ENCODE measurements around the gene DOCK2. TPM values are rescaled to one million over a fixed set of nuclear protein-coding genes. Genes with fewer than 3 reads are reported as not detected.
"Not testable (repeated sequence)": the region's sequence is repeated elsewhere in the genome, so short reads cannot be mapped to it uniquely, and the experiment has no call there.

DOCK2 gene
- total RNA-seq, 3 donors from 2014 or later, result 13.4 to 43.8 (median 19.8) TPM

GRCh38 chr5:169751490-169751889, 114.4 kb downstream of the DOCK2 start:
- peaks cover 0 to 6% of the 10 kb centered on the region in 2 donors for H3K4me1 ChIP-seq
- intact Hi-C loops (cut with DNase I; ENCODE audit: low total_unique reads), result no loop called here
- H3K4me3 ChIP-seq, result no peak overlapping the region
- no peaks in the 10 kb centered on the region for H3K27me3 ChIP-seq
- no peaks in the 10 kb centered on the region for H3K36me3 ChIP-seq
- TF ChIP-seq, protein P1, sequence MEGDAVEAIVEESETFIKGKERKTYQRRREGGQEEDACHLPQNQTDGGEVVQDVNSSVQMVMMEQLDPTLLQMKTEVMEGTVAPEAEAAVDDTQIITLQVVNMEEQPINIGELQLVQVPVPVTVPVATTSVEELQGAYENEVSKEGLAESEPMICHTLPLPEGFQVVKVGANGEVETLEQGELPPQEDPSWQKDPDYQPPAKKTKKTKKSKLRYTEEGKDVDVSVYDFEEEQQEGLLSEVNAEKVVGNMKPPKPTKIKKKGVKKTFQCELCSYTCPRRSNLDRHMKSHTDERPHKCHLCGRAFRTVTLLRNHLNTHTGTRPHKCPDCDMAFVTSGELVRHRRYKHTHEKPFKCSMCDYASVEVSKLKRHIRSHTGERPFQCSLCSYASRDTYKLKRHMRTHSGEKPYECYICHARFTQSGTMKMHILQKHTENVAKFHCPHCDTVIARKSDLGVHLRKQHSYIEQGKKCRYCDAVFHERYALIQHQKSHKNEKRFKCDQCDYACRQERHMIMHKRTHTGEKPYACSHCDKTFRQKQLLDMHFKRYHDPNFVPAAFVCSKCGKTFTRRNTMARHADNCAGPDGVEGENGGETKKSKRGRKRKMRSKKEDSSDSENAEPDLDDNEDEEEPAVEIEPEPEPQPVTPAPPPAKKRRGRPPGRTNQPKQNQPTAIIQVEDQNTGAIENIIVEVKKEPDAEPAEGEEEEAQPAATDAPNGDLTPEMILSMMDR (IDR thresholded peaks at IDR 0.05), result no peak
- TF ChIP-seq POLR2AphosphoS5 (IDR thresholded peaks at IDR 0.05), result no peak
- no peak for TF ChIP-seq POLR2A (IDR thresholded peaks at IDR 0.05)
- DNase-seq (ENCODE audit: low spot score in 2 of 2), result no peak
- no peak overlapping the region for H3K27ac ChIP-seq
- no peaks in the 10 kb centered on the region for H3K9me3 ChIP-seq

GRCh38 chr5:169752566-169752965, 115.5 kb downstream of the DOCK2 start:
- H3K36me3 ChIP-seq; H3K9me3 ChIP-seq; H3K4me1 ChIP-seq; H3K27me3 ChIP-seq; H3K4me3 ChIP-seq; DNase-seq (ENCODE audit: low spot score in 2 of 2); intact Hi-C loops (cut with DNase I; ENCODE audit: low total_unique reads): not testable (repeated sequence)
- H3K27ac ChIP-seq, result peak overlapping the region in 1 of 2 donors; percentile 77

GRCh38 chr5:169753795-169754194, 116.7 kb downstream of the DOCK2 start:
- no peak overlapping the region for H3K4me3 ChIP-seq
- DNase-seq (ENCODE audit: low spot score in 2 of 2), result peak in 1 of 2 donors; percentile 35
- intact Hi-C loops (cut with DNase I; ENCODE audit: low total_unique reads), result no loop called here

GRCh38 chr5:169754737-169755136, 117.7 kb downstream of the DOCK2 start:
- Histone ChIP-seq H3K36me3 (no peaks in the 10 kb centered on the region), H3K4me3 (no peak overlapping the region), H3K27ac (no peak overlapping the region), H3K27me3 (no peaks in the 10 kb centered on the region), H3K9me3 (no peaks in the 10 kb centered on the region), H3K4me1 (peaks cover 0 to 6% of the 10 kb centered on the region in 2 donors)
- no peak for DNase-seq (ENCODE audit: low spot score in 2 of 2)
- TF ChIP-seq, protein P1 (IDR thresholded peaks at IDR 0.05), result no peak
- TF ChIP-seq POLR2AphosphoS5 (IDR thresholded peaks at IDR 0.05) (no peak), POLR2A (IDR thresholded peaks at IDR 0.05) (no peak)
- intact Hi-C loops (cut with DNase I; ENCODE audit: low total_unique reads), result no loop called here

More at GRCh38 chr5:169753795-169754194, 116.7 kb downstream of the DOCK2 start:
- no peaks in the 10 kb centered on the region for H3K36me3 ChIP-seq
- H3K27ac ChIP-seq, result peak overlapping the region; percentile 59 to 77
- peaks cover 0 to 6% of the 10 kb centered on the region in 2 donors for H3K4me1 ChIP-seq
- no peaks in the 10 kb centered on the region for H3K9me3 ChIP-seq
- TF ChIP-seq POLR2A (IDR thresholded peaks at IDR 0.05), result no peak
- TF ChIP-seq, protein P1 (IDR thresholded peaks at IDR 0.05), result no peak
- TF ChIP-seq POLR2AphosphoS5 (IDR thresholded peaks at IDR 0.05), result no peak
- H3K27me3 ChIP-seq, result no peaks in the 10 kb centered on the region

GRCh38 chr5:169756071-169756765, 119.1 kb downstream of the DOCK2 start:
- H3K36me3 ChIP-seq, result no peaks in the 10 kb centered on the region
- H3K4me1 ChIP-seq, result peaks cover 0 to 6% of the 10 kb centered on the region in 2 donors
- H3K27me3 ChIP-seq, result no peaks in the 10 kb centered on the region
- no peak overlapping the region for H3K4me3 ChIP-seq
- no peak for DNase-seq (ENCODE audit: low spot score in 2 of 2)
- H3K27ac ChIP-seq, result no peak overlapping the region
- H3K9me3 ChIP-seq, result no peaks in the 10 kb centered on the region
- TF ChIP-seq POLR2AphosphoS5 (IDR thresholded peaks at IDR 0.05) (no peak), POLR2A (IDR thresholded peaks at IDR 0.05) (no peak)
- TF ChIP-seq, protein P1 (IDR thresholded peaks at IDR 0.05), result no peak
- intact Hi-C loops (cut with DNase I; ENCODE audit: low total_unique reads), result no loop called here
